ENCODE data around the gene HOXD4. TPM values are rescaled to one million over a fixed set of nuclear protein-coding genes. Genes with fewer than 3 reads are reported as not detected.

The HOXD4 gene
- total RNA-seq, 1 experiment from 2014 or later: not detected

GRCh38 chr2:176188774-176189680 is 37.7 kb downstream of the HOXD4 start:
- no peaks in the 10 kb centered on the region for H3K27me3 ChIP-seq (ENCODE audit: low read length)
- no peak overlapping the region for H3K4me2 ChIP-seq (ENCODE audit: low read depth, low read length, poor library complexity, severe bottlenecking)
- no peaks in the 10 kb centered on the region for H3K36me3 ChIP-seq (ENCODE audit: insufficient read depth, low read length)
- H3K4me1 ChIP-seq (ENCODE audit: low read length): no peaks in the 10 kb centered on the region
- no peaks in the 10 kb centered on the region for H4K20me1 ChIP-seq (ENCODE audit: insufficient read depth, low read depth, low read length)
- H3K9me3 ChIP-seq (ENCODE audit: low read length): no peaks in the 10 kb centered on the region
- no peak overlapping the region for H3K9ac ChIP-seq (ENCODE audit: low read length)
- H3K4me3 ChIP-seq (ENCODE audit: low read length): no peak overlapping the region
- H2AFZ ChIP-seq (ENCODE audit: low read length): no peak overlapping the region
- no peaks in the 10 kb centered on the region for H3K79me2 ChIP-seq (ENCODE audit: low read length)
- no peak for DNase-seq
- H3K9me2 ChIP-seq (replicated peaks; ENCODE audit: insufficient read depth, low read length): no peaks in the 10 kb centered on the region
- H3K27ac ChIP-seq (ENCODE audit: low read length): no peak overlapping the region

- H3K4me1 ChIP-seq (ENCODE audit: low read length): no peaks in the 10 kb centered on the region
- H3K9me2 ChIP-seq (replicated peaks; ENCODE audit: insufficient read depth, low read length): no peaks in the 10 kb centered on the region
- no peak overlapping the region for H2AFZ ChIP-seq (ENCODE audit: low read length)
- H3K27ac ChIP-seq (ENCODE audit: low read length): no peak overlapping the region
- no peak overlapping the region for H3K9ac ChIP-seq (ENCODE audit: low read length)
- no peaks in the 10 kb centered on the region for H3K36me3 ChIP-seq (ENCODE audit: insufficient read depth, low read length)
- H3K4me3 ChIP-seq (ENCODE audit: low read length): no peak overlapping the region
- no peaks in the 10 kb centered on the region for H4K20me1 ChIP-seq (ENCODE audit: insufficient read depth, low read depth, low read length)
- no peaks in the 10 kb centered on the region for H3K27me3 ChIP-seq (ENCODE audit: low read length)
- DNase-seq: no peak
- no peaks in the 10 kb centered on the region for H3K79me2 ChIP-seq (ENCODE audit: low read length)
- H3K9me3 ChIP-seq (ENCODE audit: low read length): no peaks in the 10 kb centered on the region
- H3K4me2 ChIP-seq (ENCODE audit: low read depth, low read length, poor library complexity, severe bottlenecking): no peak overlapping the region
Measured at GRCh38 chr2:176189681-176190641, 38.6 kb downstream of the HOXD4 start.

GRCh38 chr2:176192351-176192750 is 41.0 kb downstream of the HOXD4 start:
- no peak for DNase-seq
- H3K4me3 ChIP-seq (ENCODE audit: low read length): no peak overlapping the region
- no peak overlapping the region for H3K27ac ChIP-seq (ENCODE audit: low read length)
- H3K9me2 ChIP-seq (replicated peaks; ENCODE audit: insufficient read depth, low read length): no peaks in the 10 kb centered on the region
- no peaks in the 10 kb centered on the region for H3K36me3 ChIP-seq (ENCODE audit: insufficient read depth, low read length)
- no peaks in the 10 kb centered on the region for H3K27me3 ChIP-seq (ENCODE audit: low read length)
- no peaks in the 10 kb centered on the region for H4K20me1 ChIP-seq (ENCODE audit: insufficient read depth, low read depth, low read length)
- H3K9ac ChIP-seq (ENCODE audit: low read length): no peak overlapping the region
- H3K4me1 ChIP-seq (ENCODE audit: low read length): no peaks in the 10 kb centered on the region
- no peaks in the 10 kb centered on the region for H3K79me2 ChIP-seq (ENCODE audit: low read length)
- no peak overlapping the region for H3K4me2 ChIP-seq (ENCODE audit: low read depth, low read length, poor library complexity, severe bottlenecking)
- H3K9me3 ChIP-seq (ENCODE audit: low read length): no peaks in the 10 kb centered on the region
- no peak overlapping the region for H2AFZ ChIP-seq (ENCODE audit: low read length)

- no peak for DNase-seq
- H3K4me2 ChIP-seq (ENCODE audit: low read depth, low read length, poor library complexity, severe bottlenecking): no peak overlapping the region
- H3K27me3 ChIP-seq (ENCODE audit: low read length): no peaks in the 10 kb centered on the region
- no peak overlapping the region for H3K27ac ChIP-seq (ENCODE audit: low read length)
- H3K9ac ChIP-seq (ENCODE audit: low read length): no peak overlapping the region
- H3K9me3 ChIP-seq (ENCODE audit: low read length): no peaks in the 10 kb centered on the region
- no peaks in the 10 kb centered on the region for H3K9me2 ChIP-seq (replicated peaks; ENCODE audit: insufficient read depth, low read length)
- H4K20me1 ChIP-seq (ENCODE audit: insufficient read depth, low read depth, low read length): no peaks in the 10 kb centered on the region
- H3K4me1 ChIP-seq (ENCODE audit: low read length): no peaks in the 10 kb centered on the region
- H3K79me2 ChIP-seq (ENCODE audit: low read length): no peaks in the 10 kb centered on the region
- no peaks in the 10 kb centered on the region for H3K36me3 ChIP-seq (ENCODE audit: insufficient read depth, low read length)
- no peak overlapping the region for H2AFZ ChIP-seq (ENCODE audit: low read length)
- H3K4me3 ChIP-seq (ENCODE audit: low read length): no peak overlapping the region
Measured at GRCh38 chr2:176193048-176193447, 41.7 kb downstream of the HOXD4 start.

- H3K27me3 ChIP-seq (ENCODE audit: low read length): no peaks in the 10 kb centered on the region
- H3K36me3 ChIP-seq (ENCODE audit: insufficient read depth, low read length): no peaks in the 10 kb centered on the region
- H3K4me1 ChIP-seq (ENCODE audit: low read length): no peaks in the 10 kb centered on the region
- no peak overlapping the region for H2AFZ ChIP-seq (ENCODE audit: low read length)
- H3K9ac ChIP-seq (ENCODE audit: low read length): no peak overlapping the region
- H3K9me2 ChIP-seq (replicated peaks; ENCODE audit: insufficient read depth, low read length): no peaks in the 10 kb centered on the region
- H3K79me2 ChIP-seq (ENCODE audit: low read length): no peaks in the 10 kb centered on the region
- H3K4me2 ChIP-seq (ENCODE audit: low read depth, low read length, poor library complexity, severe bottlenecking): no peak overlapping the region
- H3K4me3 ChIP-seq (ENCODE audit: low read length): no peak overlapping the region
- no peaks in the 10 kb centered on the region for H4K20me1 ChIP-seq (ENCODE audit: insufficient read depth, low read depth, low read length)
- DNase-seq: no peak
- H3K27ac ChIP-seq (ENCODE audit: low read length): no peak overlapping the region
- H3K9me3 ChIP-seq (ENCODE audit: low read length): no peaks in the 10 kb centered on the region
Measured at GRCh38 chr2:176199902-176200301, 48.6 kb downstream of the HOXD4 start.

GRCh38 chr2:176200971-176201370 is 49.6 kb downstream of the HOXD4 start:
- Histone ChIP-seq H3K9ac (ENCODE audit: low read length) (no peak overlapping the region), H3K9me2 (replicated peaks; ENCODE audit: insufficient read depth, low read length) (no peaks in the 10 kb centered on the region), H3K27me3 (ENCODE audit: low read length) (no peaks in the 10 kb centered on the region), H3K27ac (ENCODE audit: low read length) (no peak overlapping the region), H3K4me3 (ENCODE audit: low read length) (no peak overlapping the region), H3K9me3 (ENCODE audit: low read length) (no peaks in the 10 kb centered on the region), H3K79me2 (ENCODE audit: low read length) (no peaks in the 10 kb centered on the region), H3K4me1 (ENCODE audit: low read length) (no peaks in the 10 kb centered on the region), H3K4me2 (ENCODE audit: low read depth, low read length, poor library complexity, severe bottlenecking) (no peak overlapping the region), H2AFZ (ENCODE audit: low read length) (no peak overlapping the region), H4K20me1 (ENCODE audit: insufficient read depth, low read depth, low read length) (no peaks in the 10 kb centered on the region), H3K36me3 (ENCODE audit: insufficient read depth, low read length) (no peaks in the 10 kb centered on the region)
- DNase-seq: no peak

- no peak overlapping the region for H3K27ac ChIP-seq (ENCODE audit: low read length)
- no peaks in the 10 kb centered on the region for H3K4me1 ChIP-seq (ENCODE audit: low read length)
- no peak overlapping the region for H3K9ac ChIP-seq (ENCODE audit: low read length)
- no peaks in the 10 kb centered on the region for H3K9me2 ChIP-seq (replicated peaks; ENCODE audit: insufficient read depth, low read length)
- no peak overlapping the region for H3K4me2 ChIP-seq (ENCODE audit: low read depth, low read length, poor library complexity, severe bottlenecking)
- no peaks in the 10 kb centered on the region for H3K79me2 ChIP-seq (ENCODE audit: low read length)
- H3K9me3 ChIP-seq (ENCODE audit: low read length): no peaks in the 10 kb centered on the region
- no peaks in the 10 kb centered on the region for H3K27me3 ChIP-seq (ENCODE audit: low read length)
- no peak overlapping the region for H2AFZ ChIP-seq (ENCODE audit: low read length)
- DNase-seq: no peak
- H3K36me3 ChIP-seq (ENCODE audit: insufficient read depth, low read length): no peaks in the 10 kb centered on the region
- no peak overlapping the region for H3K4me3 ChIP-seq (ENCODE audit: low read length)
- no peaks in the 10 kb centered on the region for H4K20me1 ChIP-seq (ENCODE audit: insufficient read depth, low read depth, low read length)
Measured at GRCh38 chr2:176202491-176202890, 51.1 kb downstream of the HOXD4 start.
